DMS53 treated with DMSO at 0.1 percent for 48 hours (cell line): ENCODE results near the gene COL4A2.
"Not testable (repeated sequence)": the region's sequence is repeated elsewhere in the genome, so short reads cannot be mapped to it uniquely, and the experiment has no call there.

Experiments
- DNase-seq: peaks from one replicate; lab custom pipeline; 2025; ENCODE audit not compliant: unreplicated experiment; lab: John Stamatoyannopoulos, UW

The COL4A2 gene

GRCh38 chr13:110524541-110525257, 217.6 kb downstream of the COL4A2 start:
- peak; percentile 13 for DNase-seq

GRCh38 chr13:110525328-110526319, 218.5 kb downstream of the COL4A2 start:
- peak; percentile 71 for DNase-seq

GRCh38 chr13:110528371-110528770, 221.3 kb downstream of the COL4A2 start:
- no peak for DNase-seq

GRCh38 chr13:110528911-110529310, 221.8 kb downstream of the COL4A2 start:
- no peak for DNase-seq

GRCh38 chr13:110529522-110530311, 222.6 kb downstream of the COL4A2 start:
- DNase-seq: no peak

GRCh38 chr13:110531100-110531499, 224.0 kb downstream of the COL4A2 start:
- no peak for DNase-seq

GRCh38 chr13:110531671-110532083, 224.6 kb downstream of the COL4A2 start:
- DNase-seq: no peak

- DNase-seq: not testable (repeated sequence)
Measured at GRCh38 chr13:110532258-110532657, 225.2 kb downstream of the COL4A2 start.

- DNase-seq: no peak
Measured at GRCh38 chr13:110533771-110534670, 226.9 kb downstream of the COL4A2 start.

GRCh38 chr13:110535526-110535925, 228.4 kb downstream of the COL4A2 start:
- no peak for DNase-seq

- DNase-seq: no peak
Measured at GRCh38 chr13:110536006-110536693, 229.1 kb downstream of the COL4A2 start.

- peak; percentile 25 for DNase-seq
Measured at GRCh38 chr13:110538632-110539031, 231.5 kb downstream of the COL4A2 start.

GRCh38 chr13:110539894-110540293, 232.8 kb downstream of the COL4A2 start:
- no peak for DNase-seq

- DNase-seq: no peak
Measured at GRCh38 chr13:110540871-110541525, 233.9 kb downstream of the COL4A2 start.

GRCh38 chr13:110541526-110541920, 234.4 kb downstream of the COL4A2 start:
- DNase-seq: no peak

- no peak for DNase-seq
Measured at GRCh38 chr13:110542169-110542796, 235.2 kb downstream of the COL4A2 start.

- DNase-seq: no peak
Measured at GRCh38 chr13:110546378-110546777, 239.3 kb downstream of the COL4A2 start.

- DNase-seq: no peak
Measured at GRCh38 chr13:110546926-110547325, 239.8 kb downstream of the COL4A2 start.
